Vagina (tissue), 2 donors: Measurements from ENCODE around the gene NLGN4X. TPM values are rescaled to one million over a fixed set of nuclear protein-coding genes. Genes with fewer than 3 reads are reported as not detected.

Experiments used
- DNase-seq, 2 donors: peaks; one replicate each; pipeline ENCODE4 v3.0.0-alpha.2; 2017; ENCODE audit errors: extremely low spot score in 2 of 2
- H3K27ac ChIP-seq: fragments of 200-600 bp; sonication (generic); one replicate; pipeline ENCODE4 v1.5.1; 2019
- H3K27me3 ChIP-seq: fragments of 200-600 bp; sonication (generic); one replicate; pipeline ENCODE4 v1.5.1; 2019
- H3K36me3 ChIP-seq, 2 donors: fragments of 200-600 bp; sonication (generic); one replicate each; pipeline ENCODE4 v1.5.1; 2017 to 2019
- H3K4me1 ChIP-seq: fragments of 200-600 bp; sonication (generic); one replicate; pipeline ENCODE4 v1.5.1; 2019
- H3K4me3 ChIP-seq, 2 donors: fragments of 200-600 bp; sonication (generic); 1 replicate in 1 of 2; 2 replicates in 1 of 2; pipeline ENCODE4 v1.5.1; 2016 to 2019
- H3K9me3 ChIP-seq: fragments of 200-600 bp; sonication (generic); one replicate; pipeline ENCODE4 v1.5.1; 2019
- CTCF ChIP-seq, 3 experiments: fragments of 450-650 bp in 2 of 3; fragments of 200-600 bp in 1 of 3; sonication (generic) in 1 of 3; IDR thresholded peaks; one replicate each; pipeline ENCODE4 v1.5.1; 2017 to 2019; ENCODE audit warnings: antibody characterized with exemption in 3 of 3, mild to moderate bottlenecking in 2 of 3, moderate library complexity in 2 of 3
- POLR2A ChIP-seq, 2 donors: fragments of 450-650 bp; IDR thresholded peaks; one replicate each; pipeline ENCODE4 v1.6.1; 2017; ENCODE audit warnings: antibody characterized with exemption in 2 of 2, mild to moderate bottlenecking in 2 of 2, moderate library complexity in 2 of 2
- POLR2AphosphoS5 ChIP-seq, 2 donors: sonication (generic); formaldehyde crosslinking; IDR thresholded peaks; one replicate each; pipeline ENCODE4 v1.9.0; 2017; ENCODE audit warnings: antibody characterized with exemption in 2 of 2, mild to moderate bottlenecking in 2 of 2, low read depth in 1 of 2; ENCODE audit not compliant: insufficient read depth in 1 of 2
- intact Hi-C: fragments of 100-400 bp; cut with DNase I; formaldehyde crosslinking; loops from one replicate; pipeline ENCODE4 v1.15.1; 2023
- total RNA-seq: library from RNA; depleted of rRNA; stranded (reverse); fragments of >200 nt; gene quantifications from one replicate; pipeline ENCODE4 v1.2.3, GENCODE V29; 2016

NLGN4X gene
- total RNA-seq, 1 donor from 2014 or later: 2.5 TPM

GRCh38 chrX:5971300-5971699, 257.4 kb downstream of the NLGN4X start:
- H3K27ac ChIP-seq: no peak overlapping the region
- H3K4me1 ChIP-seq: no peaks in the 10 kb centered on the region
- no peaks in the 10 kb centered on the region for H3K9me3 ChIP-seq
- H3K27me3 ChIP-seq: no peaks in the 10 kb centered on the region
- H3K36me3 ChIP-seq: no peaks in the 10 kb centered on the region
- intact Hi-C loops: no loop called here
- DNase-seq: no peak
- H3K4me3 ChIP-seq: no peak overlapping the region
- TF ChIP-seq POLR2AphosphoS5 (IDR thresholded peaks at IDR 0.05; ENCODE audit: insufficient read depth in 1 of 2, low read depth in 1 of 2) (no peak), CTCF (IDR thresholded peaks at IDR 0.05) (no peak), POLR2A (IDR thresholded peaks at IDR 0.05) (no peak)

- Histone ChIP-seq H3K27ac (no peak overlapping the region), H3K36me3 (no peaks in the 10 kb centered on the region), H3K9me3 (no peaks in the 10 kb centered on the region), H3K4me1 (no peaks in the 10 kb centered on the region), H3K4me3 (no peak overlapping the region), H3K27me3 (no peaks in the 10 kb centered on the region)
- no peak for TF ChIP-seq CTCF (IDR thresholded peaks at IDR 0.05)
- no peak for TF ChIP-seq POLR2A (IDR thresholded peaks at IDR 0.05)
- no peak for TF ChIP-seq POLR2AphosphoS5 (IDR thresholded peaks at IDR 0.05; ENCODE audit: insufficient read depth in 1 of 2, low read depth in 1 of 2)
- intact Hi-C loops: no loop called here
- DNase-seq: no peak
Measured at GRCh38 chrX:5965406-5965805, 263.3 kb downstream of the NLGN4X start.

- H3K4me3 ChIP-seq: no peak overlapping the region
- no peak overlapping the region for H3K27ac ChIP-seq
- DNase-seq: no peak
- no peaks in the 10 kb centered on the region for H3K9me3 ChIP-seq
- TF ChIP-seq CTCF (IDR thresholded peaks at IDR 0.05) (no peak), POLR2AphosphoS5 (IDR thresholded peaks at IDR 0.05; ENCODE audit: insufficient read depth in 1 of 2, low read depth in 1 of 2) (no peak), POLR2A (IDR thresholded peaks at IDR 0.05) (no peak)
- H3K4me1 ChIP-seq: no peaks in the 10 kb centered on the region
- intact Hi-C loops: no loop called here
- no peaks in the 10 kb centered on the region for H3K27me3 ChIP-seq
- H3K36me3 ChIP-seq: no peaks in the 10 kb centered on the region
Measured at GRCh38 chrX:5959286-5959685, 269.4 kb downstream of the NLGN4X start.

- no peaks in the 10 kb centered on the region for H3K4me1 ChIP-seq
Measured at GRCh38 chrX:5958523-5958922, 270.1 kb downstream of the NLGN4X start.

GRCh38 chrX:5957506-5957905, 271.2 kb downstream of the NLGN4X start:
- H3K4me3 ChIP-seq: no peak overlapping the region
- H3K36me3 ChIP-seq: no peaks in the 10 kb centered on the region
- no peak overlapping the region for H3K27ac ChIP-seq
- intact Hi-C loops: no loop called here
- no peak for DNase-seq
- no peaks in the 10 kb centered on the region for H3K9me3 ChIP-seq
- no peaks in the 10 kb centered on the region for H3K4me1 ChIP-seq
- TF ChIP-seq POLR2A (IDR thresholded peaks at IDR 0.05) (no peak), POLR2AphosphoS5 (IDR thresholded peaks at IDR 0.05; ENCODE audit: insufficient read depth in 1 of 2, low read depth in 1 of 2) (no peak), CTCF (IDR thresholded peaks at IDR 0.05) (no peak)
- no peaks in the 10 kb centered on the region for H3K27me3 ChIP-seq

More at GRCh38 chrX:5958523-5958922, 270.1 kb downstream of the NLGN4X start:
- H3K9me3 ChIP-seq: no peaks in the 10 kb centered on the region
- intact Hi-C loops: no loop called here
- H3K4me3 ChIP-seq: no peak overlapping the region
- no peak overlapping the region for H3K27ac ChIP-seq
- no peaks in the 10 kb centered on the region for H3K27me3 ChIP-seq
- TF ChIP-seq CTCF (IDR thresholded peaks at IDR 0.05) (no peak), POLR2A (IDR thresholded peaks at IDR 0.05) (no peak), POLR2AphosphoS5 (IDR thresholded peaks at IDR 0.05; ENCODE audit: insufficient read depth in 1 of 2, low read depth in 1 of 2) (no peak)
- no peak for DNase-seq
- no peaks in the 10 kb centered on the region for H3K36me3 ChIP-seq
